ENCODE measurements around the gene NEUROG2.
"Not testable (repeated sequence)": the region's sequence is repeated elsewhere in the genome, so short reads cannot be mapped to it uniquely, and the experiment has no call there.

The NEUROG2 gene

GRCh38 chr4:112516066-112516470 is at the start of gene NEUROG2:
TSS of gene NEUROG2 (minus strand) at chr4:112516180. CDS start at chr4:112515475, 705 bp downstream.
- in situ Hi-C loops (cut with MboI; ENCODE audit: low sequenced_read_pairs) = no loop called here
- Histone ChIP-seq H3K4me3 (peak within 1 kb of the TSS; percentile 35), H3K27me3 (ENCODE audit: low read depth) (peaks cover 6% of the 10 kb centered on the region; the same call in 1 of the 2 replicates), H3K9me3 (no peaks in the 10 kb centered on the region; the same call in 1 of the 2 replicates), H3K4me1 (peaks cover 40% of the 10 kb centered on the region), H3K36me3 (replicated peaks) (no peaks in the 10 kb centered on the region)
- peak in 1 of 2 experiments; percentile 63 for DNase-seq (ENCODE audit: low spot score in 2 of 2)

GRCh38 chr4:112564706-112565270 is 48.8 kb upstream of the NEUROG2 start:
- H3K9me3 ChIP-seq = no peaks in the 10 kb centered on the region
- no peaks in the 10 kb centered on the region for H3K4me1 ChIP-seq
- DNase-seq (ENCODE audit: low spot score in 2 of 2) = no peak
- H3K27me3 ChIP-seq (ENCODE audit: low read depth) = no peaks in the 10 kb centered on the region
- no peak overlapping the region for H3K4me3 ChIP-seq
- H3K36me3 ChIP-seq (replicated peaks) = no peaks in the 10 kb centered on the region
- in situ Hi-C loops (cut with MboI; ENCODE audit: low sequenced_read_pairs) = no loop called here

GRCh38 chr4:112563431-112564200 is 47.6 kb upstream of the NEUROG2 start:
- in situ Hi-C loops (cut with MboI; ENCODE audit: low sequenced_read_pairs) = no loop called here
- no peak for DNase-seq (ENCODE audit: low spot score in 2 of 2)
- no peaks in the 10 kb centered on the region for H3K36me3 ChIP-seq (replicated peaks)
- H3K27me3 ChIP-seq (ENCODE audit: low read depth) = no peaks in the 10 kb centered on the region
- no peaks in the 10 kb centered on the region for H3K9me3 ChIP-seq
- no peak overlapping the region for H3K4me3 ChIP-seq
- H3K4me1 ChIP-seq = no peaks in the 10 kb centered on the region

- H3K36me3 ChIP-seq (replicated peaks) = no peaks in the 10 kb centered on the region
- no peaks in the 10 kb centered on the region for H3K9me3 ChIP-seq
- no peaks in the 10 kb centered on the region for H3K27me3 ChIP-seq (ENCODE audit: low read depth)
- in situ Hi-C loops (cut with MboI; ENCODE audit: low sequenced_read_pairs) = no loop called here
- DNase-seq (ENCODE audit: low spot score in 2 of 2) = no peak
- no peak overlapping the region for H3K4me3 ChIP-seq
- no peaks in the 10 kb centered on the region for H3K4me1 ChIP-seq
These were observed 46.4 kb upstream of the NEUROG2 start for GRCh38 chr4:112562254-112562879.

GRCh38 chr4:112560084-112560483 is 44.1 kb upstream of the NEUROG2 start:
- Histone ChIP-seq H3K4me3 (no peak overlapping the region), H3K27me3 (ENCODE audit: low read depth) (no peaks in the 10 kb centered on the region), H3K9me3 (no peaks in the 10 kb centered on the region), H3K4me1 (no peaks in the 10 kb centered on the region), H3K36me3 (replicated peaks) (no peaks in the 10 kb centered on the region)
- in situ Hi-C loops (cut with MboI; ENCODE audit: low sequenced_read_pairs) = no loop called here
- DNase-seq (ENCODE audit: low spot score in 2 of 2) = no peak

- no peaks in the 10 kb centered on the region for H3K9me3 ChIP-seq
- no peaks in the 10 kb centered on the region for H3K36me3 ChIP-seq (replicated peaks)
- H3K4me1 ChIP-seq = no peaks in the 10 kb centered on the region
- in situ Hi-C loops (cut with MboI; ENCODE audit: low sequenced_read_pairs) = no loop called here
- no peak for DNase-seq (ENCODE audit: low spot score in 2 of 2)
- no peaks in the 10 kb centered on the region for H3K27me3 ChIP-seq (ENCODE audit: low read depth)
- no peak overlapping the region for H3K4me3 ChIP-seq
These were observed 43.1 kb upstream of the NEUROG2 start for GRCh38 chr4:112559053-112559452.

GRCh38 chr4:112557676-112558411 is 41.9 kb upstream of the NEUROG2 start:
- Histone ChIP-seq H3K9me3 (no peaks in the 10 kb centered on the region), H3K27me3 (ENCODE audit: low read depth) (no peaks in the 10 kb centered on the region), H3K4me1 (no peaks in the 10 kb centered on the region), H3K4me3 (no peak overlapping the region), H3K36me3 (replicated peaks) (peaks cover 4% of the 10 kb centered on the region; the same call in 1 of the 2 replicates)
- no peak for DNase-seq (ENCODE audit: low spot score in 2 of 2)
- in situ Hi-C loops (cut with MboI; ENCODE audit: low sequenced_read_pairs) = no loop called here

- H3K4me1 ChIP-seq; in situ Hi-C loops (cut with MboI; ENCODE audit: low sequenced_read_pairs); H3K4me3 ChIP-seq; H3K27me3 ChIP-seq (ENCODE audit: low read depth); DNase-seq (ENCODE audit: low spot score in 2 of 2); H3K9me3 ChIP-seq; H3K36me3 ChIP-seq (replicated peaks): not testable (repeated sequence)
These were observed 38.3 kb upstream of the NEUROG2 start for GRCh38 chr4:112554271-112554670.

GRCh38 chr4:112552668-112553067 is 36.7 kb upstream of the NEUROG2 start:
- DNase-seq (ENCODE audit: low spot score in 2 of 2) = no peak
- no peak overlapping the region for H3K4me3 ChIP-seq
- H3K4me1 ChIP-seq = no peaks in the 10 kb centered on the region
- in situ Hi-C loops (cut with MboI; ENCODE audit: low sequenced_read_pairs) = no loop called here
- H3K36me3 ChIP-seq (replicated peaks) = peaks cover 4% of the 10 kb centered on the region; the same call in 1 of the 2 replicates
- no peaks in the 10 kb centered on the region for H3K27me3 ChIP-seq (ENCODE audit: low read depth)
- no peaks in the 10 kb centered on the region for H3K9me3 ChIP-seq

GRCh38 chr4:112550728-112551127 is 34.7 kb upstream of the NEUROG2 start:
- DNase-seq (ENCODE audit: low spot score in 2 of 2) = no peak
- Histone ChIP-seq H3K27me3 (ENCODE audit: low read depth) (no peaks in the 10 kb centered on the region), H3K4me3 (no peak overlapping the region), H3K36me3 (replicated peaks) (peaks cover 4% of the 10 kb centered on the region; the same call in 1 of the 2 replicates), H3K9me3 (no peaks in the 10 kb centered on the region), H3K4me1 (peaks cover 13% of the 10 kb centered on the region)
- in situ Hi-C loops (cut with MboI; ENCODE audit: low sequenced_read_pairs) = no loop called here

GRCh38 chr4:112546476-112546875 is 30.5 kb upstream of the NEUROG2 start:
- Histone ChIP-seq H3K9me3 (no peaks in the 10 kb centered on the region), H3K36me3 (replicated peaks) (no peaks in the 10 kb centered on the region), H3K4me1 (peaks cover 13% of the 10 kb centered on the region), H3K27me3 (ENCODE audit: low read depth) (no peaks in the 10 kb centered on the region), H3K4me3 (no peak overlapping the region)
- in situ Hi-C loops (cut with MboI; ENCODE audit: low sequenced_read_pairs) = loop anchor here (25.0 kb wide), 1 partner anchor 216 kb away; no protein-coding TSS in a partner anchor
- DNase-seq (ENCODE audit: low spot score in 2 of 2) = peak in 1 of 2 experiments; percentile 57

GRCh38 chr4:112545346-112545745 is 29.4 kb upstream of the NEUROG2 start:
- no peak for DNase-seq (ENCODE audit: low spot score in 2 of 2)
- no peaks in the 10 kb centered on the region for H3K36me3 ChIP-seq (replicated peaks)
- no peaks in the 10 kb centered on the region for H3K27me3 ChIP-seq (ENCODE audit: low read depth)
- in situ Hi-C loops (cut with MboI; ENCODE audit: low sequenced_read_pairs) = loop anchor here (25.0 kb wide), 1 partner anchor 217 kb away; no protein-coding TSS in a partner anchor
- H3K4me1 ChIP-seq = peaks cover 13% of the 10 kb centered on the region
- H3K9me3 ChIP-seq = no peaks in the 10 kb centered on the region
- no peak overlapping the region for H3K4me3 ChIP-seq

- H3K4me3 ChIP-seq = no peak overlapping the region
- H3K4me1 ChIP-seq = no peaks in the 10 kb centered on the region
- DNase-seq (ENCODE audit: low spot score in 2 of 2) = no peak
- in situ Hi-C loops (cut with MboI; ENCODE audit: low sequenced_read_pairs) = loop anchor here (25.0 kb wide), 1 partner anchor 222 kb away; no protein-coding TSS in a partner anchor
- H3K9me3 ChIP-seq = no peaks in the 10 kb centered on the region
- H3K27me3 ChIP-seq (ENCODE audit: low read depth) = no peaks in the 10 kb centered on the region
- H3K36me3 ChIP-seq (replicated peaks) = 0 out of 2 replicates have a peak, but pooled peaks cover 5% of the 10 kb centered on the region
These were observed 24.7 kb upstream of the NEUROG2 start for GRCh38 chr4:112540695-112541094.

Measured in HAP-1 (cell line).